ENCODE measurements around the gene PIWIL4. TPM values are rescaled to one million over a fixed set of nuclear protein-coding genes. Genes with fewer than 3 reads are reported as not detected.
"Not testable (repeated sequence)": the region's sequence is repeated elsewhere in the genome, so short reads cannot be mapped to it uniquely, and the experiment has no call there.

The PIWIL4 gene
- polyA plus RNA-seq, 1 donor, result 16.0 TPM

- H3K27me3 ChIP-seq (ENCODE audit: control insufficient read depth, insufficient read depth, low read length), result no peaks in the 10 kb centered on the region
- H3K4me1 ChIP-seq (ENCODE audit: control insufficient read depth, insufficient read depth, low read length), result peaks cover 13% of the 10 kb centered on the region
- peak overlapping the region; percentile 83 for H3K4me3 ChIP-seq (ENCODE audit: low read length)
- peak overlapping the region; percentile 76 for H3K27ac ChIP-seq (ENCODE audit: low read length)
- 17% methylated on average over 1 of the region's 5 CpGs for WGBS (ENCODE audit: insufficient coverage, low lambda C conversion rate)
- peak in 1 of 2 donors; percentile 63 for DNase-seq
- peaks cover 2% of the 10 kb centered on the region for H3K36me3 ChIP-seq (ENCODE audit: control insufficient read depth, insufficient read depth, low read length)
- peaks cover 4% of the 10 kb centered on the region for H3K9me3 ChIP-seq (ENCODE audit: control insufficient read depth, low read depth, low read length)
These were observed 18.0 kb upstream of the PIWIL4 start for GRCh38 chr11:94549146-94549545.

DNA sequence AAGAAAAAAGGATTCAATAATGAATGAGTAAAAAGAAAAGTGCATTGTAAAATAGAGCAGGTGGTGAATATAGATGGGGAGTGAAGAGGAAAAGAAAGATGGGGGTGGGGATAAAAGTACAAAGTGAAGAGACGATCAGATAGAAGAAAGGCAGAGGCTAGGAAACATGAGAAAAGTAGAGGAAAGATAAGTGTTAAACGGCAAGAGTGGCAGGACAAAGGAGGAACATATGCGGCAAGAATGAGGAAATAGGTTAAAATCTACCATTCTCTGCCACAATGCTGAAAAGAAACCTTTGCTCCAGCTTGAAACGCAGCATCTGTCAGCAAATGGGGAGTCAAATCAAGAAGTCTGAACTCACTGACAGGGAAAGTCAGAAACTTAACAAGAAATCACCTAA is 16.7 kb upstream of the PIWIL4 start:
- Histone ChIP-seq H3K27ac (ENCODE audit: low read length) (peak overlapping the region; percentile 37), H3K27me3 (ENCODE audit: control insufficient read depth, insufficient read depth, low read length) (no peaks in the 10 kb centered on the region), H3K9me3 (ENCODE audit: control insufficient read depth, low read depth, low read length) (no peaks in the 10 kb centered on the region), H3K4me1 (ENCODE audit: control insufficient read depth, insufficient read depth, low read length) (peaks cover 13% of the 10 kb centered on the region), H3K36me3 (ENCODE audit: control insufficient read depth, insufficient read depth, low read length) (peaks cover 2% of the 10 kb centered on the region), H3K4me3 (ENCODE audit: low read length) (no peak overlapping the region)
- 35% methylated on average over 3 of the region's 4 CpGs for WGBS (ENCODE audit: insufficient coverage, low lambda C conversion rate)
- DNase-seq, result peak in 1 of 2 donors; percentile 46

- whole genome bisulfite sequencing (ENCODE audit: insufficient coverage, low lambda C conversion rate), result no CpG with 5 or more reads among the region's 1 CpG
- no peak for DNase-seq
These were observed 13.2 kb upstream of the PIWIL4 start for GRCh38 chr11:94553938-94554337.

GRCh38 chr11:94555752-94556329 is 11.3 kb upstream of the PIWIL4 start:
- not testable (repeated sequence) for DNase-seq; H3K9me3 ChIP-seq (ENCODE audit: control insufficient read depth, low read depth, low read length); H3K27me3 ChIP-seq (ENCODE audit: control insufficient read depth, insufficient read depth, low read length); H3K27ac ChIP-seq (ENCODE audit: low read length); H3K4me1 ChIP-seq (ENCODE audit: control insufficient read depth, insufficient read depth, low read length); H3K36me3 ChIP-seq (ENCODE audit: control insufficient read depth, insufficient read depth, low read length); H3K4me3 ChIP-seq (ENCODE audit: low read length)
- 83% methylated on average over 2 of the region's 8 CpGs for WGBS (ENCODE audit: insufficient coverage, low lambda C conversion rate)

More at GRCh38 chr11:94553938-94554337, 13.2 kb upstream of the PIWIL4 start:
- Histone ChIP-seq H3K9me3 (ENCODE audit: control insufficient read depth, low read depth, low read length) (no peaks in the 10 kb centered on the region), H3K27ac (ENCODE audit: low read length) (no peak overlapping the region), H3K4me3 (ENCODE audit: low read length) (no peak overlapping the region), H3K27me3 (ENCODE audit: control insufficient read depth, insufficient read depth, low read length) (no peaks in the 10 kb centered on the region), H3K4me1 (ENCODE audit: control insufficient read depth, insufficient read depth, low read length) (peaks cover 16% of the 10 kb centered on the region), H3K36me3 (ENCODE audit: control insufficient read depth, insufficient read depth, low read length) (no peaks in the 10 kb centered on the region)

DNA sequence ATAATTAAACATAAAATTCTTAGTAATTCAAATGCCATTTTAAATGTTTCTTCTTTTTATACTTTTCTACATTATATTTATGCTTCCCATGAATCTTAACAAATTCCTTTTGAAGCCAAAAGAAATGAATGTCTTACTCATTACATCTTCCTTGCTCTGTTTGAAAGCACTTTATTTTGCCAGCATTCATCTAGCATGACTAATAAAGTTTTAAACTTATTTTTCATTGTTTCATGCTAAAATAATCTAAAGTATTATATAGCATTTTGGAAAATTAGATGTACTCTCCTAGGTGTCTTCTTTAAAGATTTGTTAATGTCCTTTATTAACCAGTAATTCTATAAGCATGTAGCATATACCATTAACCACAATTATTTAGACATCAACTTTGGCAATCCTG is 9.7 kb upstream of the PIWIL4 start:
- no peak for DNase-seq
- Histone ChIP-seq H3K36me3 (ENCODE audit: control insufficient read depth, insufficient read depth, low read length) (peaks cover 2% of the 10 kb centered on the region), H3K27me3 (ENCODE audit: control insufficient read depth, insufficient read depth, low read length) (no peaks in the 10 kb centered on the region), H3K9me3 (ENCODE audit: control insufficient read depth, low read depth, low read length) (no peaks in the 10 kb centered on the region), H3K27ac (ENCODE audit: low read length) (no peak overlapping the region), H3K4me3 (ENCODE audit: low read length) (no peak overlapping the region), H3K4me1 (ENCODE audit: control insufficient read depth, insufficient read depth, low read length) (peaks cover 3% of the 10 kb centered on the region)

- H3K36me3 ChIP-seq (ENCODE audit: control insufficient read depth, insufficient read depth, low read length), result peaks cover 2% of the 10 kb centered on the region
- H3K27ac ChIP-seq (ENCODE audit: low read length), result no peak overlapping the region
- H3K27me3 ChIP-seq (ENCODE audit: control insufficient read depth, insufficient read depth, low read length), result no peaks in the 10 kb centered on the region
- no peak for DNase-seq
- no peaks in the 10 kb centered on the region for H3K9me3 ChIP-seq (ENCODE audit: control insufficient read depth, low read depth, low read length)
- WGBS (ENCODE audit: insufficient coverage, low lambda C conversion rate), result no CpG with 5 or more reads among the region's 1 CpG
- no peak overlapping the region for H3K4me3 ChIP-seq (ENCODE audit: low read length)
- peaks cover 3% of the 10 kb centered on the region for H3K4me1 ChIP-seq (ENCODE audit: control insufficient read depth, insufficient read depth, low read length)
These were observed 9.2 kb upstream of the PIWIL4 start for GRCh38 chr11:94557992-94558391.

DNA sequence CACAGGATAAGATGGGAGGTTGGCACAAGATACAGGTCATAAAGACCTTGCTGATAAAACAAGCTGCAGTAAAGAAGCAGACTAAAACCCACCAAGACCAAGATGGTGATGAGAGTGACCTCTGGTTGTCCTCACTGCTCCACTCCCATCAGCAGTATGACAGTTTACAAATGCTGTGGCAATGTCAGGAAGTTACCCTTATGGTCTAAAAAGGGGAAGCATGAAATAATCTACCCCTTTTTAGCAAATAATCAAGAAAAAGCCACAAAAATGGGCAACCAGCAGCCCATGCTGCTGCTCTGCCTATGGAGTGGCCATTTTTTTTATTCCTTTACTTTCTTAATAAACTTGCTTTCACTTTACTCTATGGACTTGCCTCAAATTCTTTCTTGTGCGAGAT is 8.7 kb upstream of the PIWIL4 start:
- peaks cover 3% of the 10 kb centered on the region for H3K4me1 ChIP-seq (ENCODE audit: control insufficient read depth, insufficient read depth, low read length)
- no CpG with 5 or more reads among the region's 1 CpG for WGBS (ENCODE audit: insufficient coverage, low lambda C conversion rate)
- no peak for DNase-seq
- H3K9me3 ChIP-seq (ENCODE audit: control insufficient read depth, low read depth, low read length), result no peaks in the 10 kb centered on the region
- H3K4me3 ChIP-seq (ENCODE audit: low read length), result no peak overlapping the region
- H3K27ac ChIP-seq (ENCODE audit: low read length), result no peak overlapping the region
- H3K27me3 ChIP-seq (ENCODE audit: control insufficient read depth, insufficient read depth, low read length), result no peaks in the 10 kb centered on the region
- H3K36me3 ChIP-seq (ENCODE audit: control insufficient read depth, insufficient read depth, low read length), result peaks cover 2% of the 10 kb centered on the region

DNA sequence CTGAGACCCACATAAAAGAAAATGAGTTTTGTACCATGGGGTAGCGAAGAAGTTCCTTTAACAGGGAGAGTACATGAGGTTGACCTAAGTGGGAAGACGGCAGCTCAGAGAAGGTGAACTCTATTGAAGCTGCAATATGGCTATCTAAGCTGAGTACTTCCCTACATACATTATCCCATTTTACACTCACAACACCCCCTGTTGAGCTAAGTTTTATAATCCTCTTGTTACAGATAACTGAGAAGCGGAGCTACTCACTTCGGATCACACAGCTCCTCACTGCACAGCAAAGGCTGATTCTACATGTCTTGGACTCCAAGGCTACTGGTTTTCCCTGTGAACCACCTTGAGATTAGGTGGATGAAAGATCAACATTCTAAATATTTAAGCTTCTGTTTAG is 8.2 kb upstream of the PIWIL4 start:
- H3K4me1 ChIP-seq (ENCODE audit: control insufficient read depth, insufficient read depth, low read length), result peaks cover 8% of the 10 kb centered on the region
- no peak overlapping the region for H3K27ac ChIP-seq (ENCODE audit: low read length)
- 100% methylated on average over 1 of the region's 4 CpGs for WGBS (ENCODE audit: insufficient coverage, low lambda C conversion rate)

GRCh38 chr11:94559361-94559760 is 7.8 kb upstream of the PIWIL4 start:
- peaks cover 2% of the 10 kb centered on the region for H3K36me3 ChIP-seq (ENCODE audit: control insufficient read depth, insufficient read depth, low read length)
- no peaks in the 10 kb centered on the region for H3K27me3 ChIP-seq (ENCODE audit: control insufficient read depth, insufficient read depth, low read length)
- DNase-seq, result no peak
- WGBS (ENCODE audit: insufficient coverage, low lambda C conversion rate), result no CpG with 5 or more reads among the region's 2 CpGs
- H3K4me3 ChIP-seq (ENCODE audit: low read length), result no peak overlapping the region
- H3K27ac ChIP-seq (ENCODE audit: low read length), result no peak overlapping the region
- peaks cover 11% of the 10 kb centered on the region for H3K4me1 ChIP-seq (ENCODE audit: control insufficient read depth, insufficient read depth, low read length)
- H3K9me3 ChIP-seq (ENCODE audit: control insufficient read depth, low read depth, low read length), result no peaks in the 10 kb centered on the region

More for the DNA sequence above, 8.2 kb upstream of the PIWIL4 start:
- no peak overlapping the region for H3K4me3 ChIP-seq (ENCODE audit: low read length)
- no peaks in the 10 kb centered on the region for H3K9me3 ChIP-seq (ENCODE audit: control insufficient read depth, low read depth, low read length)
- peaks cover 2% of the 10 kb centered on the region for H3K36me3 ChIP-seq (ENCODE audit: control insufficient read depth, insufficient read depth, low read length)
- H3K27me3 ChIP-seq (ENCODE audit: control insufficient read depth, insufficient read depth, low read length), result no peaks in the 10 kb centered on the region
- no peak for DNase-seq

DNA sequence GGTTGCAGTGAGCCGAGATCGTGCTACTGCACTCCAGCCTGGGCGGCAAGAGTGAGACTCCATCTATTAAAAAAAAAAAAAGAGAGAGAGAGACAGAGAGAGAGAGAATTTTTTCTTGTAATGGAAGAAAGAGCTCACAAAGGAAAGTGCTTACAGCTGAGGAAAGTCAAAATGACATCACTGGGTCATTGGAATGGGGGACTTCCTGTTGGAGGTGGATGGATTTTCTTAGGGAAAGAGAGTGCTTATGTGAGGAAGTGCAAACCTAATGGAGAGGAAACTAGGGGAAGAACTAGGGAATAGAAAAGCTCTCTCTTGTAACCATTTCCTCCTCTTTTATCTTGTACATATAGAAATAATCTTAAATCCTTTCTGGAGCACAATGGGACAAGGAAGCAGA is 6.3 kb upstream of the PIWIL4 start:
- H3K9me3 ChIP-seq (ENCODE audit: control insufficient read depth, low read depth, low read length), result no peaks in the 10 kb centered on the region
- H3K27me3 ChIP-seq (ENCODE audit: control insufficient read depth, insufficient read depth, low read length), result no peaks in the 10 kb centered on the region
- peaks cover 2% of the 10 kb centered on the region for H3K36me3 ChIP-seq (ENCODE audit: control insufficient read depth, insufficient read depth, low read length)
- DNase-seq, result no peak
- no peak overlapping the region for H3K27ac ChIP-seq (ENCODE audit: low read length)
- H3K4me1 ChIP-seq (ENCODE audit: control insufficient read depth, insufficient read depth, low read length), result peaks cover 11% of the 10 kb centered on the region
- no peak overlapping the region for H3K4me3 ChIP-seq (ENCODE audit: low read length)
- no CpG with 5 or more reads among the region's 3 CpGs for WGBS (ENCODE audit: insufficient coverage, low lambda C conversion rate)

DNA sequence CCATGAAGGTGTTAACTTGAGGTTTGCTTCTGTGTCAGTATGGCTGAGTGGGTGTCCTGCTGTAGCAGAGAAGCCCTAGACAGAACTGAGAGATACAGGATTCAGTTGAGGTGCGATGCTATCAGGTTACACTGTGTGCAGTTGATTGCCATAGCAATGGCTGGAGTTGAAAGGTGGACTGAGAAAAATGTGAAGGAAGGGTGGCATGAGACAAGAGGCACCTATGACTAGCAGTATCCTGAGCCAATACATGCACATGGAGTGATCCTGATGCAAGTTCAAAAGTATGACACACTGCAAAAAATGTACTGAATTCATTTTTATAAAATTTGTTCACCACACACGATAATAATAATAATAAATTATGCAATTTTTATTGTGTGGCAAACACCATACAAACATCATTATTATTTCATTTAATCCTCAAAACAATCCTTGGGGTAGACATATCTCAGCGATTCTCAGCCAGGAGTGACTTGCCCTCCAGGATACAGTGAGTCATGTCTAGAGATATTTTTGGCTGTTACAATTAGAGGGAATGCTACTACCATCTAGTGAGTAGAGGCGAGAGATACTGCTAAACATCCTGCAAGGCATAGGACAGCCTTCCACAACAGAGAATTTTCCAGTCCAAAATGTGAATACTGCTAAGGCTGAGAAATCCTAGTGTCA is 3.9 kb upstream of the PIWIL4 start:
- Histone ChIP-seq H3K4me1 (ENCODE audit: control insufficient read depth, insufficient read depth, low read length) (peaks cover 8% of the 10 kb centered on the region), H3K4me3 (ENCODE audit: low read length) (no peak overlapping the region), H3K27ac (ENCODE audit: low read length) (no peak overlapping the region), H3K9me3 (ENCODE audit: control insufficient read depth, low read depth, low read length) (peaks cover 4% of the 10 kb centered on the region), H3K36me3 (ENCODE audit: control insufficient read depth, insufficient read depth, low read length) (peaks cover 2% of the 10 kb centered on the region), H3K27me3 (ENCODE audit: control insufficient read depth, insufficient read depth, low read length) (no peaks in the 10 kb centered on the region)
- no peak for DNase-seq
- WGBS (ENCODE audit: insufficient coverage, low lambda C conversion rate), result no CpG with 5 or more reads among the region's 4 CpGs
